HG02588 (cell line): ENCODE results near the gene BRD7.

Experiments used
- ATAC-seq: cut with Tn5 transposase; IDR thresholded peaks from one replicate; pipeline ENCODE4 v1.9.1; 2021; ENCODE audit warnings: mild to moderate bottlenecking, moderate library complexity; ENCODE audit not compliant: unreplicated experiment

BRD7 gene

DNA sequence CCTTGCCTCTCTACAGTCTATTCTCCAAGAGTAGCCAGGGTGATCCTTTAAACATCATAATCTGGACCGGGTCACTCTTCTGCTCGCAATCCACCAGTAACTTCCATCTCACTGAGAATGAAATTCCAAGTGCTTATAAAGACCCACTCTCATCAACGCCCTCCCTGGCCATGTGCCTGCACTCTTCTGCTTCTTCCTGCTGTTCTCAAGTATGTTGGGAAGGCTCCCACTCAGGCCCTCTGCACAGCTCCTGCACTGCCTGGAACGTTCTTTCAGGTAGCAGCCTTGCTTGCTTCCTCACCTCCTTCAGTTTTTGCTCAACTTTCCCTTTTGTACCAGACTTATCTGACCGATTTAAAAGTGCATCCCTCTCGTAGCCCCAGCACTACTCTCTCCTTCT lies 44.4 kb downstream of the BRD7 start:
- ATAC-seq, result no peak

DNA sequence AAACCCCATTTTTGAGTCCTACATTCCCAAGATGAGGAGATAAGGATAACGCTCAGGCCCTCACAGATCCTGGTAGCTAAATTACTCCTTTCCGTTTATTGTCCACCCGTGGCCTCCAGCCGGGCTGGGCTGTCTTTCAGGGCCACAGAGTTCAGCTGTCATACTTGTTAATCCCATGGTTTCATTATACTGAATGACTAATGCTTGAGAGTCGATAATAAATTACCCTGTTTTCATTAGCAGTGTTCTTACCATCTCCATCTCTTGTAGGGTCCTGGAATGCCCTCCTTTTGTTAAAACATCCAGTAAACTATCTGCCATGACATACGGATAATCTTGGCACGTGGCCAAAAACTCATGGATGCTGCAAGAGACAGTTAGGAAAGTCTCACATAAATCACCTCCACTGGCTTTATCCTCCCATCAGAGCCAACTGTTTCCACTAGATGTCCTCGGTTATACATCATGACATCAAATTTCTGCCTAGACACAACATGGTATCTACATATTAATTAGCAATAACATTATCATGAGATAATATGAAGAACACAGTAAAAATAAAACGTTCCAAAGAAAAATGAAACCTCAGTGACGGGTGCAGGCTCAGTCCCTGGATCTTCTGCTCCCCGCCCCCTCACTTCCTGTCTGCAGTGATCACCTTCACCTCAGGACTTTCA lies 45.3 kb downstream of the BRD7 start:
- ATAC-seq, result no peak

DNA sequence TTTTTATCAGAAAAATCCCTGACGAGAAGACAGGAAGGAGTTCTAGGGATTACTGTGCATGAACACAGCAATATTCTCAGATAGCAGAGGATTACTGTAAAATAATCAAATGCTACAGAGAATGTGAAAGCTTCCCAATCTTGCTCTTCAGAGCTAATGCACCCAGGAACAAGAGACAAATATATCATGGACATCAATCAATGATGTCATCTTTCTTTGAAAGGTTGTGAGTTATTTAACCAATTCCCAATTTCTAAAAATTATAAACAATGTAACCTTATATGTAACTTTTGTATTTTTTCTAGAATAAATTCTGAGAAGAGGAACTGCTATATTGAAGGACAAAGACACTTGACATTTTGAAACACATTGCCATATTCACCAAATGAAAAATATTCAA lies 46.5 kb downstream of the BRD7 start:
- ATAC-seq, result no peak

DNA sequence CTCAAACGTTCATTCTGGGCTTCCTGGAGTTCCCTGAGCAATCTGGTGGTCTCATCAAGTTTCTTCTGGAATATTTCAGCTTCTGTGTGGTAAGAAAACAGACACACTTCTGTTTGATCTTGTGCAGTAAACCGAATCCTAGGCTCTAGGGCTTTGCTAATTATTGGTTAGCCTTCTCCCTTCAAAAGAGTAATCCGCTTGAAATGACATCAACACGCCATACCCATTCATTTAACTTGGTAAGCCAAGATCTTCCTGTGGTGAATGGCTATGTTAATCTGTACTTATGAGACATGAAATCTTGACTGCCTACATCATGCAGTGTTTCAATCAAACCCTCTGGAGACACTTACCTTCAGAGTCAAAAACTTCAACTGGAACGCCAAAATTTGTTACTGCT lies 48.5 kb downstream of the BRD7 start:
- ATAC-seq, result no peak

DNA sequence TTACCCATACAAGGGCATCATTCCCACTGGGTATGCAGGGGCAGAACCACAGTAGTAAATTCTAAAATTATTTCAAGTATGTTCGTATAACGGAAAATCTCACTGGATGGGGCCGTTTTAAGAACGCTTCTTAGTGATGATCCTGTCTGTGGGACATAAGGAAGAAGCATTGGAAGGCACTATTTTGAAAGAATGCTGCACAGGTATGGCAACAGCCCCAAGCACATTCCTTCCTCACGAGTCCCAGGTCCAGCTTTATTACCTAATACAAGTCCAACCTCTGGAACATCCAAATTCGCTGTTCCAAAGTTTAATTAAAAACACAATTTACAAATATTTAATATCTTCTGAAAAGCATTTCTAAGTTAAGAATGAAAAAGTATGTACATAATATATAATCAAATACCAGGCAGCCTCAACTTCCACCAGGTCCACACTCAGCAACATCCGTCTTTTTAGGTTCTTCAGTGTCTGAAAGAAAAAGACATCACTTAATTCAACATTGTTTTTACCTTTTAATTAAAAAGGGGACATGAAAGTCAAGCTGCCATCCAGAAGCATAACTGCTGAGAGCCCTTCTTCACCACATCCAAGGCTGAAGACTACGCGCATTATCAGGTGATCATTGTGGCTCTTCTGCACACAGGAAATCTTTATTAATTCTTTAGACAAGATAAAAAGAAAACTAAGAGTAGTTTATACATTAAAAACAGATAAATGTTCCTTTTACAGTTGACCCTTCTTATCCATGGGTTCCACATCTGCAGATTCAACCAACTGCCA lies 49.8 kb downstream of the BRD7 start:
- no peak for ATAC-seq

DNA sequence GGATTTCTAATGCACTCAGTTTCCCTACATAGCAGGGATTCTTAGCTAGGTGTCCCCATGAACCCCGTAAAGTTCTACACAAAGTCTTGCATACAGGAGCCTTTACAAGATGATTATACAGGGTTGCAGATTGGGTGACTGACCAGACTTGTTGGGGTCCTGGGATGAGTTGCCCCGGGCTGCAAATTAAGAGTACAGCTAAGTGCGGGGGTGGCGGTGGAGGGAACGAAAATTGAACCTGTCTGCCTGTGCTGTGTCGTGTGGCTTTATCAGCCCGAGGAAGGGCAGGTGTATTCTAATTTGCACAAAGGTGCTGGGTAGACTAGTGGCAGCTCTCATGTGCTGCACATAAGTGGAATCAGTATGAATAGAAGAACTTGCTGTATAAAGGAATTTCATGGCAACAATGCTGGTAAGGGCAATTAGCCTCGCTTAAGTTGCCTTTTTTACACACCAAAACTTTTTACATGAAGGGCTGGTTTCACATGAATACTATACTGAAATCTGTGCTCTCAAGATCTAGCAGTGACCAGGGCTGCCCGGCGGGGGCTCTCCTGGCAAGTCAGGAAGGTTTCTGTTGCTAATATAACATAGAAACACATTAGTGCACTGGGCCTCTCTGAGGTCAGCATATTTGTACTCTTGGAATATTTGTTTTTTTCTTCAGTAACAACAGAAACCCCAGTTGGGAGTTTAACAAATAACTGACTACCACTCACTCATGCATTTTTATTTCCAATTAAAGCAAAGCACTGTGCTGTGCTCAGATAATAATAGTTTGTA lies 51.7 kb downstream of the BRD7 start:
- ATAC-seq, result no peak

DNA sequence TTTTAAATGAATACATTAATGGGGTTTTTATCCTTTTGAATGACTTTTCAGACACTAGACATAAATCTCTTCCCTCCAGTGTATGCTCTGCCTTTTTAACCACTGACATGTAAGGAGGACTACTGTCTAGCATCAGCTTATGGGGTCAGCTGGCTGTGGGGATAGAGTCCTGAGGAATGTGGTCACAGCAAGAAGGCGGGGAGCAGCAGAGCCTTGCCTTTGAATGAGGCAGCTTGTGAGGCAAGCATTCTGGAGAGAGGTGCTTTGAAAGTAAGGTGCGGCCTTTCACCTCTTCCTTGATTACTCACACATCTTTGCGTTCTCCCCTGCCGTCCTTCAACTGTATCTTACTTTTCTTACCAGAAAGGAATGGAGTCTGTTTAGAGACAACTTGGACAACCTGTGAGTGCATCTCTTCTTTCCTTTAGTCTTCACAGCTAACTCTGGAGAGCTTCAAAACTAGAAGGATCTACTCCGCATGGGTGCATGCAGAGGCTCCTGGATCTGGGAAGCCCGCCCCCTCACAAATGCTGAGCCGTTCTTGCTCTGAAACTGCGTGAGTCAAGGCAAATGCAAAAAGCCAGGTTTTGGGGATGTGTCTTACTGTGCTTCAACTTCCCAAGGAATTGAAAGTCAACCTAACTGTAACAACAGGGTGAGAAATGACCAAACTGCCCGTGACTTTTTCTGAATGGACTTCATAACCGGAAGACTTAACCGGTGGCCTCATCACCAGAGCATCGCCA lies 52.5 kb downstream of the BRD7 start:
- no peak for ATAC-seq

DNA sequence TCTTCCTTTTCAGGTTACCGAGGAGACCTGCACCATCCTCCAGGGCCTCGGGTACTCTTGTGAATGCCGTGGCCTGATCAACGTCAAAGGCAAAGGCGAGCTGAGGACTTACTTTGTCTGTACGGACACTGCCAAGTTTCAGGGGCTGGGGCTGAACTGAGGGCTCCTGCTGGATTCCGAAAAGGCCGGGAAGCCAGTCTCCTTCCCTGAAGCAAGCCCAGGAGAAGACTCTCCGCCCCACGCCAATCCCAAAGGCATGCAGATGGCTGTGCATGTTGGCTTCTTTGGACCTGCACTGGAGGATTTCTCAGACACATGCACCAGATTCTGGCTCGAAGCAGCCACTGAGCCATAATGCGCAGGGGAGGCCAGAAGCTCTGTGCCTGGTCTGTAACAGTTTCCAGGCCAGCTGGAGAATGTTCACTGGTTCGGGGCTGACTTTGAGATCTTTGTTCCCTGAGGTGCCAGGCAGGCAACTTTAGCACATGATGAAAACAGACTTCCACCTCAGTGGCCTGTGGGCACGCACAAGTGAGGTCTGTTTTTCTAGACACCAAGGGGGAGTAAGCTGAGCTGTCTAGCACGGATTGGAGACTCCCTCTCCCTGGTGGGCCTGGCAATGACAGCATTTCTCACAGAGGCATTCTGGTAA lies 53.3 kb downstream of the BRD7 start:
- ATAC-seq, result no peak

DNA sequence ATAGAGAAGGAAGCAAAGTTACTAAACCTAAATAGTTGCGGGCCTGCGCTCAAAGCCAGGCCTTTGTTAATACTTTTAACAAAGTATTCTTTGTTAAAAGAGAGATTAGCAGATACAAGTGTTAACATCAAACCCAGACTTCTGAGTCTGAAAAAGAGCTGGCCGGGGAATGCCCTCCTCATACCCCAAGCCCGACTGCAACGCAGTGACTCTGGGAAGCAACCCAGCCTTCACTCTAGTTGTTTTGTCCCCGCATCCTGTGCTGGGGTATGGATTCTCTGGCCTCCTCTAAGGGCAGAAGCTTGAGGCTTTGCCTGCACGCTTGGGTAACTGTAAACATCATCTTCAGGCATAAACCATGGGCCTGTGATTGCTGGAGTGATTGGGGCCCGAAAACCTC lies 54.1 kb downstream of the BRD7 start:
- no peak for ATAC-seq

DNA sequence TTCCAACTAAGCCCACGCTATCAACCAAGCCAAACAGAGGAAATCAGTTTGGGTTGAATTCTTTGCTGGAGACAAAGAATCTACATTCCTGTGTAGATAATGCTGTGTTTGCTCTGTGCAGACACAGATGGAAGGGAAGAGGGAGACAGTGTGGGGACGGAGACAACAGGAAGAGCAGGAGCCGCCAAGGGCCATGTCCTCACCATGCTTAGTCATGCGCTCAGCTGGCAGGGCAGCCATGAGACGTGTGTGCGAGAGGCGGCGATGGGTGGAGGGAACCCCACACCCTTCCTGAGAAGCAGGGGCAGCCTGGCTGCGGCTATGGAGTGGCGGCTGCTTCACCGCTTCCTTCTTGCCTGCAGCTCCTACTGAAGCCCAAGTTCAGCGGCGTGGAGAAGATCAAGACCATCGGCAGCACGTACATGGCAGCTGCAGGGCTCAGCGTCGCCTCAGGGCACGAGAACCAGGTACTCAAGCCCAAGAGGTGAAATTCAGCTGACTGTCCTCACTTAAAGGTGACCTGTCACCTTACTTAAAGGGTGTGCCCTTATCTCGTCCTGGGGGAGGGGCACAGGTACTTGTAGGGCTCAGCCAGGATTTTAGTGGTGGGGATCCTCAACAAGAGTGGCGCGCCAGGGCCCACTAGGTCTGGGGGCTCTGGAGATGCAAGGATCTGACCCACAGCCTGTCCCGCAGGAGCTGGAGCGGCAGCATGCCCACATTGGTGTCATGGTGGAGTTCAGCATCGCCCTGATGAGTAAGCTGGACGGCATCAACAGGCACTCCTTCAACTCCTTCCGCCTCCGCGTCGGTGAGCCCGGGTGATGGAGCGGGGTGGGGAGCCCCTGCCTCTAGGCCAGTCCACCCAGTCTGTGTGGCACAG lies 55.0 kb downstream of the BRD7 start:
- no peak for ATAC-seq

DNA sequence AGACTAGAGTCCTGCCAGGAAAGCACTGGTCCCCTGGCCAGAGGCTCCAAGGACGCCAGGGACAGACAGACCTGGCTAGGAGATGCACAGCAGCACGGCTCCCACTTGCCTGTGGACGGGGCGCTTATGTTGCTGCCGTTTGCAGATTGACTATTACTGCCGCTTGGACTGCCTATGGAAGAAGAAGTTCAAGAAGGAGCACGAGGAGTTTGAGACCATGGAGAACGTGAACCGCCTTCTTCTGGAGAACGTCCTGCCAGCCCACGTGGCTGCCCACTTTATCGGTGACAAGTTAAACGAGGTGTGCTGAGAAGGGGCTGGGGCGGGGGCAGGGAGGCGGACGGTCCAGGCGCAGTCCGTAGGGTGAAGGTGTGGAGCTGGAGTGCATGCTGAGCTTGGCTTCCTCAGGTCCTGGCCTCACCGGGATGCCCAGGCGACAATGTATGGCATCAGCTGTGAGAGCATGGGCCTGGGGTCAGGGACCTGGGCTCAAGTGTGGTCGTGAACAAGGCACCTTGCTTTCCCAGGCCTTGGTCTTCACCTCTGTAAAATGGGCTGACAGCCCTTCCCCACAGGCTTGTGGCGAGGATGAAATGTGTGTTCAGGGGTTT lies 56.8 kb downstream of the BRD7 start:
- ATAC-seq, result no peak

DNA sequence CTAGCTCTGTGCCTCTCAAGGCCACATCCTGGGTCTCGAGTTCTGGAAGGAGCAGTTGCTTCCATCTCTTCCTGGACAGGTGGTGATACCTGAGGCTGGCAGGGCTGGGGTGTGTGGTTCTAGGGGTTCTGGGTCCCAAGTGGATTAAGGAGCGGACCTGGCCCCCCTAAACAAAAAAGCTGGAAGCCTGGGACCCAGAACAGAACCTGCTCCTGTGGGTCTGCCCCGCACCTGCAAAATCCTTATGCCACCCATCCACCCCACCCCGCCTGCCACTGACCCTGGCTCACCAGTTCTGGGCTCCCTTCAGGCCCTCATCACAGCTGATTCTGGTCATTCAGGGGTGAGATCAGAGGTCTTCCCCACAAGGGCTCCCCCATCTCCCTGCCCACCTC lies 57.7 kb downstream of the BRD7 start:
- no peak for ATAC-seq

DNA sequence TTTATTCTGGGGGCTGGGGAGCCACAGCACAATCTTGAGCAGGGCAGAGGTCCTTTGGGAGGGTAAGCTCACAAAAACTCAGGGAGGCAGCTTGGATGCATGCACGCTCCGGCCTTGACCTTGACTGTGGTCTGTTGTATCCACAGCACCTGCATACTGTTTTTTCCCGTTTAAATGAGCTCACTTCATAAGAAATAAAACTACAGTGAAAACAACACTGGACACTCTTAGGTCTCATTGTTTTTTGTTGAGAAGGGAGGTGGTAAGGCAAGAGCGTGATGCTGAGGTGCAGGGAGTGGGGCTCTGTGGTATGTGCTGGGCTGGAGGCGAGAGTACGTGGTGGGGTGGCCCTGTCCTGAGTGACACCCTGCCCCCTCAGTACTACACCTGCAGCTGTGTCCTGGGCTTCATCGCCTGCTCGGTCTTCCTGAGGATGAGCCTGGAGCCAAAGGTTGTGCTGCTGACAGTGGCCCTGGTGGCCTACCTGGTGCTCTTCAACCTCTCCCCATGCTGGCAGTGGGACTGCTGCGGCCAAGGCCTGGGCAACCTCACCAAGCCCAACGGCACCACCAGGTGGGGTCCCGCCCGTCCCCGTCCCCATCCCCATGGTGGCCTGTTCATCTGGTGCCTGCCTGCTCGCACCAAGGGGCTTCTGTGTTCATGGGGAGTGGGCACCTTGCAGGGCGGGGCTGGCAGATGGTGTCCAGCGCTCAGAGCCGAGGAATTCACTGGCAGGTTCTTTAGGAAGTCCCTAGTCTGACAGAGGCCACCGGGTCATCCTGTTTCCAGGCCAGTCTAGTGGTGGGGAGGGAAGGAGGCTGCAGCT lies 58.3 kb downstream of the BRD7 start:
- ATAC-seq, result no peak

DNA sequence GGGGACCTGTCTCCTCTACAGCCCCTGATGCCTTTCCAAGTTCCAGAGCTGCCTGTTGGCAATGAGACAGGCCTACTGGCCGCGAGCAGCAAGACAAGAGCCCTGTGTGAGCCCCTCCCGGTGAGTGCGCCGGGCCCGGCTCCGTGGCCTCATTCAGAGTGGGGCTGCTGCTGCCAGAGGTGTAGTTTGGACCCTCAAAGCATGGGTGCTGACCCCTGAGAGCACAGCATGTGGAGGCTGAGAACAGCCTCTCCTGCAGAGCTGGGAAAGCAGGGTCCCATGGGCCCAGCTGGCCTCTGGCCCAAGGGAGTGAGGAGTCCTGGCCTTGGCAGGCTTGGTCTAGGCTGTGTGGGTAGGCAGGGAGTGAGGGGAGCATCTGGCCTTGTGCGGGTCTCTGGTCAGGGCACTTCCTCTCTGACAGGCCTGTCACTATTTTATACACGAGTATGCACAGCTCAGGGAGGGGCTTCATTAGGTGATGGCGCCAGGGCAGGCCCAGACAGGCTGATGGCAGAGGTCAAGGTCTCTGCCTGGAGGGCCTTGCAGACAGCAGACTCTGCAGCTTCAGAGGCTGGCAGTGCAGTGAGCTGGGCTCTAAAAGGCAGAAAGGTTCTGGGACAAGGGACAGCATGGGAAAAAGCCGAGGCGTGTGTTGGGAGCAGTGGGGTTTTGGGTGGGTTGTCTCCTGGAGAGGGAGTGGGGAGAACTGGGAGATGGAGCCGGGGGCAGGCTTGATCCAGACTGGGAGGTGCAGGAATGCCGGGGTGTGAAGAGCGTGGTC lies 59.1 kb downstream of the BRD7 start:
- no peak for ATAC-seq

DNA sequence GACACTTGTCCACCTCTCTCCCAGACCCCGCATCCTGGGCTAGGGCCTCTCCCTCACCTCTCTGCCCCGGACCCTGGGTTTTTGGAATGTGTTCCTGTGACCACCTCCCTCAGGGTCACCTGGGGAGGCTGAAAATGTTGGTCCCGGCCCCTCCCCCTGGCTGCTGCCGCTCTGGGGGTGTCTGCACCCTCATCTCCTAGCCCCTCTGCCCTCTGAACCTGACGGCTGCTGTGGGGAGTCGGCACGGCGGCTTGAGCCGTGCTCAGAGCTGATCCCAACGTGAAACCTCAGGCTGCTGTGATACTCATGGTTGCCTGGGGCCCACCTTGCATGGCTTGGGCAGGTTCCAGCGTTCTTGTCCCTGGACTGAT lies 59.6 kb downstream of the BRD7 start:
- ATAC-seq, result no peak

DNA sequence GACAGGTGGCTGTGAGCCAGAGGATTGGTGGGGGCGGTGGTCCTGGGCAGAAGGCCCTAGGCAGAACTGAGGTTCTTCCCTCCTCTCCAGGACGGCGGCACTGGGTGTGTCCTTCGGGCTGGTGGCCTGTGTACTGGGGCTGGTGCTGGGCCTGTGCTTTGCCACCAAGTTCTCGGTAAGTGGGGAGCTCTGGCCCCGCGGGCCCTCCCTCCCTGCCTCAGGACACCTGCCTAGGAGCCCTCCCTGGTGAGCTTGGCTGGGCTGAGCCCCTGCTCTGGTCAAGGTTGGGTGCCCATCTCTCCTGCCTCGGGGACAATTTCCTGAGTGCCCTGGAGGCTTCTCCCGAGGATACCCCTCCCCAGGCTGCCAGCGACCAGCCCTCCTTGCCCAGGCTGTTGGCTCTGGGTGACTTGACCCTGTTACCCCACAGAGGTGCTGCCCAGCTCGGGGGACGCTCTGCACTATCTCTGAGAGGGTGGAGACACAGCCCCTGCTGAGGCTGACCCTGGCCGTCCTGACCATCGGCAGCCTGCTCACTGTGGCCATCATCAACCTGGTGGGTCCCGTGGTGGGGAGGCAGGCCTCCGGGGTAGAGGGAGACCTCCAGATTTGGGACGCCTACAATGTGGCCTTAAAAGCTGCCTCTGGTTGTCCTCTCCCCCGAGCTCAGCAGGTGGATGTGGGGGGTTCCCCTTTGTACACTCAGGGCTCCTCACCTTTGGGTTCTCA lies 60.4 kb downstream of the BRD7 start:
- ATAC-seq, result no peak

DNA sequence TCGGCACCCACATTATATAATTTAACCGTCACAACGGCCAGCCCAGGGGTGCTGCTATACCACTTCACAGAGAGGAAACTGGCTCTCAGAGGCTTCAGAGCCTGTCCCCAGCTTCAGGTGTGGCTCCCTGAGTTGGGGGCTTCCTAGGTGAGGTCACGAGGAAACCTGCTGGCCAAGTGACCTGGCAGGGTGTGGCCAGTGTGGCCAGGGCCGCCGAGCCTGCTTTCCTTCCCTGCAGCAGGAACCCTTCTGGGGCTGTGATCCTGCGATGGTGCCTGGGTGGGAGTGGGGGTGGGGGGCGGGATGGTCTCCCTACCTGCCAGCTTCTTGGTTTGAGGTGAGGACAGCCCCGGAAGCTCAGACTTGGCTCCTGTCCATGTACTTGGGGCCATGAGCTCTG lies 62.5 kb downstream of the BRD7 start:
- ATAC-seq, result no peak
